HepG2 (cell line): ENCODE measurements around the gene ALDH16A1. TPM values are rescaled to one million over a fixed set of nuclear protein-coding genes. Genes with fewer than 3 reads are reported as not detected.

Source experiments
- ARNT2 ChIP-seq: sonication (generic); formaldehyde crosslinking; IDR thresholded peaks from 2 replicates; pipeline ENCODE4 v1.8.0; 2022; ENCODE audit warnings: mild to moderate bottlenecking, low read depth, missing genetic modification reagents, moderate library complexity
- ASH2L ChIP-seq: fragments of 300-600, 200-600 bp; sonication (generic); IDR thresholded peaks from 2 replicates; pipeline ENCODE4 v1.7.0; 2017; ENCODE audit warnings: low read depth, mild to moderate bottlenecking, moderate library complexity, mixed read lengths, low read length; ENCODE audit not compliant: insufficient read length
- ATRX ChIP-seq: sonication (generic); formaldehyde crosslinking; IDR thresholded peaks from 2 replicates; pipeline ENCODE4 v1.4.0; 2020; ENCODE audit warnings: missing genetic modification reagents, borderline replicate concordance
- ETV5 ChIP-seq: IDR thresholded peaks from 2 replicates; pipeline ENCODE4 v1.6.1; 2018; ENCODE audit warnings: missing biosample characterization, missing genetic modification reagents, inconsistent platforms, borderline replicate concordance
- FOXO4 ChIP-seq: sonication (generic); formaldehyde crosslinking; conservative IDR thresholded peaks from 2 replicates; pipeline ENCODE4 v1.8.1; 2023; ENCODE audit warnings: missing genetic modification reagents
- GABPA ChIP-seq, 2 experiments: IDR thresholded peaks; 2 replicates each; pipeline ENCODE4 v1.6.1; 2011 to 2016; ENCODE audit warnings: low read depth in 2 of 2, low read length in 1 of 2, missing biosample characterization in 1 of 2, missing genetic modification characterization in 1 of 2
- GABPB1 ChIP-seq: IDR thresholded peaks from 2 replicates; pipeline ENCODE4 v1.6.1; 2016; ENCODE audit warnings: mild to moderate bottlenecking, missing genetic modification reagents, moderate library complexity, missing compliant biosample characterization
- GFI1 ChIP-seq: sonication (generic); formaldehyde crosslinking; IDR thresholded peaks from 2 replicates; pipeline ENCODE4 v1.5.0; 2020; ENCODE audit warnings: missing genetic modification reagents, mild to moderate bottlenecking, borderline replicate concordance
- HINFP ChIP-seq: sonication (generic); formaldehyde crosslinking; IDR thresholded peaks from 2 replicates; pipeline ENCODE4 v1.4.0; 2020; ENCODE audit warnings: low read depth, mild to moderate bottlenecking, missing genetic modification reagents
- HOXD1 ChIP-seq: sonication (generic); formaldehyde crosslinking; IDR thresholded peaks from 2 replicates; pipeline ENCODE4 v1.5.0; 2020; ENCODE audit warnings: missing genetic modification reagents
- MAX ChIP-seq: IDR thresholded peaks from 2 replicates; pipeline ENCODE4 v1.6.1; 2012; ENCODE audit warnings: inconsistent platforms
- NAIF1 ChIP-seq: sonication (generic); formaldehyde crosslinking; IDR thresholded peaks from 2 replicates; pipeline ENCODE4 v1.5.0; 2020; ENCODE audit warnings: mild to moderate bottlenecking, missing genetic modification reagents, borderline replicate concordance
- NCOR1 ChIP-seq: fragments of 200-600 bp; sonication (generic); IDR thresholded peaks from 2 replicates; pipeline ENCODE4 v1.7.0; 2017; ENCODE audit warnings: antibody characterized with exemption, low read length, borderline replicate concordance
- NFIC ChIP-seq: IDR thresholded peaks from 2 replicates; pipeline ENCODE4 v1.6.1; 2012; ENCODE audit warnings: mild to moderate bottlenecking, low read length, inconsistent platforms
- NRL ChIP-seq: sonication (generic); formaldehyde crosslinking; IDR thresholded peaks from 2 replicates; pipeline ENCODE4 v1.5.0; 2020; ENCODE audit warnings: missing genetic modification reagents, mild to moderate bottlenecking, moderate library complexity, borderline replicate concordance
- SIX1 ChIP-seq: sonication (generic); formaldehyde crosslinking; IDR thresholded peaks from 2 replicates; pipeline ENCODE4 v1.4.0; 2020; ENCODE audit warnings: missing genetic modification reagents, borderline replicate concordance
- SMARCE1 ChIP-seq: fragments of 450-650 bp; IDR thresholded peaks from 2 replicates; pipeline ENCODE4 v1.6.1; 2017; ENCODE audit warnings: borderline replicate concordance
- SUZ12 ChIP-seq: fragments of 150-350 bp; IDR thresholded peaks from 2 replicates; pipeline ENCODE4 v1.6.1; 2014; ENCODE audit warnings: low read depth, low read length
- TOPORS ChIP-seq: sonication (generic); formaldehyde crosslinking; IDR thresholded peaks from 2 replicates; pipeline ENCODE4 v1.8.0; 2023; ENCODE audit warnings: mild to moderate bottlenecking, missing genetic modification reagents
- ZBTB26 ChIP-seq: IDR thresholded peaks from 2 replicates; pipeline ENCODE4 v1.6.1; 2016; ENCODE audit warnings: missing compliant biosample characterization, missing genetic modification reagents, borderline replicate concordance
- ZNF468 ChIP-seq: sonication (generic); formaldehyde crosslinking; IDR thresholded peaks from 2 replicates; pipeline ENCODE4 v1.8.0; 2022; ENCODE audit warnings: mild to moderate bottlenecking, moderate library complexity, missing genetic modification reagents
- polyA plus RNA-seq, 8 experiments: library from polyadenylated mRNA; depleted of rRNA in 3 of 8; stranded (reverse) in 7 of 8; unstranded in 1 of 8; fragments of >200 nt; fragmentation: Illumina TruSeq in 4 of 8; extraction: Trizol in 4 of 8; gene quantifications; 2 replicates each; pipeline versions ENCODE4 v1.2.1 to v1.2.3, GENCODE V29; 2011 to 2016; ENCODE audit warnings: low read depth in 4 of 8, missing spikeins in 1 of 8, mixed read lengths in 1 of 8; ENCODE audit not compliant: insufficient read depth in 1 of 8
- total RNA-seq, 5 experiments: library from RNA; depleted of rRNA; stranded (reverse); fragments of >200 nt; fragmentation: Illumina TruSeq; extraction: Trizol; gene quantifications; 2 replicates each; pipeline ENCODE4 v1.2.3, GENCODE V29; 2016; ENCODE audit warnings: low read depth in 1 of 5
- TF ChIP-seq, protein P1 (sequence below): sonication (generic); formaldehyde crosslinking; IDR thresholded peaks from 2 replicates; pipeline ENCODE4 v1.5.0; 2020; ENCODE audit warnings: missing genetic modification reagents, mild to moderate bottlenecking, borderline replicate concordance

Gene ALDH16A1
- total and polyA plus RNA-seq, 2 of the 13 experiments (the other 11 are each of a cell fraction or from before 2014, with no cell fraction given) = 8.4 to 34.9 TPM

GRCh38 chr19:49475995-49476880 lies 23.2 kb downstream of the ALDH16A1 start (continued):
- TF ChIP-seq HINFP (CRISPR knock-in tag) (no peak), ETV5 (no peak), SIX1 (CRISPR knock-in tag) (no peak), ZNF468 (CRISPR knock-in tag) (no peak), ZBTB26 (CRISPR knock-in tag) (no peak), HOXD1 (CRISPR knock-in tag) (no peak), ARNT2 (no peak; the same call in 1 of the 2 replicates), GFI1 (CRISPR knock-in tag) (no peak), FOXO4 (CRISPR knock-in tag) (no peak), MAX (peak; percentile 37; the same call in 1 of the 2 replicates), NCOR1 (no peak), GABPA (IDR thresholded peaks at IDR 0.05; ENCODE audit: low read depth, low read length) (no peak), GABPA (CRISPR knock-in tag; IDR thresholded peaks at IDR 0.05; ENCODE audit: low read depth) (0 out of 2 replicates have a peak, but pooled peaks have one; percentile 8), NFIC (no peak), SUZ12 (0 out of 2 replicates have a peak, but pooled peaks have one; percentile 12), NAIF1 (no peak), TOPORS (CRISPR knock-in tag) (no peak), GABPB1 (CRISPR knock-in tag) (0 out of 2 replicates have a peak, but pooled peaks have one; percentile 11), NRL (CRISPR knock-in tag) (no peak), ASH2L (no peak), SMARCE1 (no peak), ATRX (no peak)
- TF ChIP-seq, protein P1, sequence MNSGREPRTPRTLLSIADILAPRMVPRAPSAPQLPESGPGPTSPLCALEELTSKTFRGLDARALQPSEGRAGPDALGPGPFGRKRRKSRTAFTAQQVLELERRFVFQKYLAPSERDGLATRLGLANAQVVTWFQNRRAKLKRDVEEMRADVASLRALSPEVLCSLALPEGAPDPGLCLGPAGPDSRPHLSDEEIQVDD (CRISPR knock-in tag) = no peak
